RWPE2 (cell line): ENCODE measurements around the gene BICDL2.

Experiments used
- ATAC-seq: fragments of 200-7000 bp; cut with Tn5 transposase; 3 replicates; pipeline ENCODE4 v1.9.1; 2021; ENCODE audit warnings: low read depth
- DNase-seq: peaks from one replicate; pipeline ENCODE4 v3.0.0-alpha.2; 2020; ENCODE audit warnings: low spot score
- H3K27ac ChIP-seq: fragments of 450-650 bp; 2 replicates; pipeline ENCODE4 v1.5.1; 2017; ENCODE audit warnings: mild to moderate bottlenecking; ENCODE audit not compliant: poor library complexity, severe bottlenecking
- H3K27me3 ChIP-seq: fragments of 250-450 bp; sonication (Bioruptor Pico); 2 replicates; pipeline ENCODE4 v1.5.1; 2021; ENCODE audit warnings: mild to moderate bottlenecking, moderate library complexity; ENCODE audit not compliant: insufficient read depth, poor library complexity, severe bottlenecking
- H3K36me3 ChIP-seq: fragments of 250-450 bp; sonication (Bioruptor Pico); 2 replicates; pipeline ENCODE4 v1.5.1; 2020; ENCODE audit warnings: low read depth, mild to moderate bottlenecking, moderate library complexity
- H3K4me1 ChIP-seq: fragments of 250-450 bp; sonication (Bioruptor Pico); 2 replicates; pipeline ENCODE4 v1.5.1; 2021; ENCODE audit warnings: mild to moderate bottlenecking, moderate library complexity; ENCODE audit not compliant: insufficient read depth, poor library complexity, severe bottlenecking
- H3K4me3 ChIP-seq: fragments of 250-450 bp; sonication (Bioruptor Pico); 2 replicates; pipeline ENCODE4 v1.5.1; 2021; ENCODE audit warnings: mild to moderate bottlenecking, moderate library complexity; ENCODE audit not compliant: severe bottlenecking
- H3K9me3 ChIP-seq: fragments of 250-450 bp; sonication (Bioruptor Pico); 2 replicates; pipeline ENCODE4 v1.5.1; 2021; ENCODE audit warnings: mild to moderate bottlenecking, moderate library complexity; ENCODE audit not compliant: severe bottlenecking
- CTCF ChIP-seq: fragments of 450-650 bp; IDR thresholded peaks from one replicate; pipeline ENCODE4 v1.5.1; 2017; ENCODE audit warnings: mild to moderate bottlenecking, moderate library complexity; ENCODE audit not compliant: poor library complexity, severe bottlenecking

Gene BICDL2

GRCh38 chr16:2991566-2992261 lies 45.0 kb downstream of the BICDL2 start:
- no peaks in the 10 kb centered on the region for H3K9me3 ChIP-seq
- H3K27ac ChIP-seq, result peak overlapping the region; percentile 72
- no peaks in the 10 kb centered on the region for H3K27me3 ChIP-seq
- no peak for ATAC-seq
- no peaks in the 10 kb centered on the region for H3K36me3 ChIP-seq
- no peak for TF ChIP-seq CTCF
- peak overlapping the region; percentile 8 for H3K4me3 ChIP-seq
- H3K4me1 ChIP-seq, result peaks cover 36% of the 10 kb centered on the region
- no peak for DNase-seq

- Histone ChIP-seq H3K9me3 (no peaks in the 10 kb centered on the region), H3K27me3 (no peaks in the 10 kb centered on the region), H3K4me3 (peak overlapping the region; percentile 8), H3K27ac (peak overlapping the region; percentile 72), H3K4me1 (peaks cover 35% of the 10 kb centered on the region), H3K36me3 (no peaks in the 10 kb centered on the region)
- DNase-seq (no peak), ATAC-seq (peak; percentile 58)
- no peak for TF ChIP-seq CTCF
Observed at GRCh38 chr16:2990891-2991290, 45.9 kb downstream of the BICDL2 start.

- ATAC-seq (no peak), DNase-seq (no peak)
- Histone ChIP-seq H3K27me3 (no peaks in the 10 kb centered on the region), H3K36me3 (no peaks in the 10 kb centered on the region), H3K9me3 (no peaks in the 10 kb centered on the region), H3K27ac (no peak overlapping the region), H3K4me3 (no peak overlapping the region), H3K4me1 (peaks cover 32% of the 10 kb centered on the region)
- TF ChIP-seq CTCF, result no peak
Observed at GRCh38 chr16:2988590-2989099, 48.1 kb downstream of the BICDL2 start.

- no peak for DNase-seq
- H3K27me3 ChIP-seq, result no peaks in the 10 kb centered on the region
- no peak for TF ChIP-seq CTCF
- H3K9me3 ChIP-seq, result no peaks in the 10 kb centered on the region
- H3K36me3 ChIP-seq, result no peaks in the 10 kb centered on the region
- ATAC-seq, result no peak
- H3K27ac ChIP-seq, result no peak overlapping the region
- H3K4me3 ChIP-seq, result no peak overlapping the region
- peaks cover 31% of the 10 kb centered on the region for H3K4me1 ChIP-seq
Observed at GRCh38 chr16:2987833-2988232, 48.9 kb downstream of the BICDL2 start.

- no peak for TF ChIP-seq CTCF
- Histone ChIP-seq H3K9me3 (no peaks in the 10 kb centered on the region), H3K27me3 (no peaks in the 10 kb centered on the region), H3K4me3 (no peak overlapping the region), H3K4me1 (peaks cover 26% of the 10 kb centered on the region), H3K27ac (no peak overlapping the region), H3K36me3 (no peaks in the 10 kb centered on the region)
- DNase-seq (no peak), ATAC-seq (no peak)
Observed at GRCh38 chr16:2987286-2987685, 49.5 kb downstream of the BICDL2 start.
